K562 (cell line): ENCODE measurements around the gene ARRDC5. TPM values are rescaled to one million over a fixed set of nuclear protein-coding genes. Genes with fewer than 3 reads are reported as not detected.

Source experiments
- AFF1 ChIP-seq, 2 experiments: fragments of 450-650 bp; IDR thresholded peaks; 2 replicates each; pipeline ENCODE4 v1.6.1; 2018; ENCODE audit warnings: mild to moderate bottlenecking in 2 of 2, low read depth in 1 of 2; ENCODE audit not compliant: partially characterized antibody in 2 of 2
- ARID1B ChIP-seq: fragments of 450-650 bp; IDR thresholded peaks from 2 replicates; pipeline ENCODE4 v1.6.1; 2016; ENCODE audit warnings: antibody characterized with exemption, mild to moderate bottlenecking, inconsistent platforms
- CBX5 ChIP-seq: IDR thresholded peaks from 2 replicates; pipeline ENCODE4 v1.6.1; 2014; ENCODE audit warnings: low read depth, borderline replicate concordance
- HDAC2 ChIP-seq: fragments of 450-650 bp; IDR thresholded peaks from 2 replicates; pipeline ENCODE4 v1.6.1; 2016; ENCODE audit warnings: mild to moderate bottlenecking
- ID3 ChIP-seq, 2 experiments: fragments of 250-450 bp in 1 of 2; fragments of 450-650 bp in 1 of 2; sonication (Bioruptor Pico) in 1 of 2; IDR thresholded peaks; 2 replicates each; pipeline versions ENCODE4 v1.6.1 to v1.8.0; 2016 to 2021; ENCODE audit warnings: mild to moderate bottlenecking in 2 of 2, moderate library complexity in 2 of 2, missing compliant biosample characterization in 1 of 2, missing genetic modification characterization in 1 of 2
- KDM1A ChIP-seq, 2 experiments: fragments of 450-650 bp; IDR thresholded peaks; 2 replicates each; pipeline ENCODE4 v1.6.1; 2016; ENCODE audit warnings: mild to moderate bottlenecking in 2 of 2
- MECOM ChIP-seq: fragments of 250-450 bp; sonication (Bioruptor Pico); IDR thresholded peaks from 2 replicates; pipeline ENCODE4 v1.8.0; 2022; ENCODE audit warnings: inconsistent platforms
- NCOA6 ChIP-seq: fragments of 450-650 bp; IDR thresholded peaks from 2 replicates; pipeline ENCODE4 v1.6.1; 2017; ENCODE audit warnings: mild to moderate bottlenecking
- NFE2 ChIP-seq: IDR thresholded peaks from 2 replicates; pipeline ENCODE4 v1.6.1; 2014; ENCODE audit warnings: antibody characterized with exemption, low read depth
- RREB1 ChIP-seq: fragments of 250-450 bp; sonication (Bioruptor Pico); IDR thresholded peaks from 2 replicates; pipeline ENCODE4 v1.4.0; 2020
- TCF3 ChIP-seq: sonication (generic); formaldehyde crosslinking; IDR thresholded peaks from 2 replicates; pipeline ENCODE4 v1.4.0; 2020; ENCODE audit warnings: mild to moderate bottlenecking, missing genetic modification reagents
- TRIM24 ChIP-seq, 2 experiments: fragments of 450-650 bp; IDR thresholded peaks; 2 replicates each; pipeline ENCODE4 v1.6.1; 2016
- ZFP91 ChIP-seq: sonication (generic); formaldehyde crosslinking; IDR thresholded peaks from 2 replicates; pipeline ENCODE4 v1.8.0; 2022; ENCODE audit warnings: mild to moderate bottlenecking, missing genetic modification reagents
- ZKSCAN1 ChIP-seq: fragments of 150-350 bp; IDR thresholded peaks from 2 replicates; pipeline ENCODE4 v1.6.1; 2016; ENCODE audit warnings: low read depth, low read length
- ZNF584 ChIP-seq: fragments of 200-800 bp; sonication (Bioruptor generic); IDR thresholded peaks from 2 replicates; pipeline ENCODE4 v1.6.1; 2016; ENCODE audit warnings: low read depth, mild to moderate bottlenecking, missing genetic modification characterization, missing compliant biosample characterization
- ZNF77 ChIP-seq: fragments of 250-450 bp; sonication (Bioruptor Pico); IDR thresholded peaks from 2 replicates; pipeline ENCODE4 v1.5.0; 2020
- polyA plus RNA-seq, 8 experiments: library from polyadenylated mRNA; depleted of rRNA in 4 of 8; stranded (reverse) in 5 of 8; unstranded in 3 of 8; fragments of >200 nt; fragmentation: Nextera tagmentation in 2 of 8; fragmentation: Illumina TruSeq in 1 of 8; extraction: Ambion mirVana in 2 of 8; extraction: Trizol in 1 of 8; gene quantifications; 2 replicates each; pipeline versions ENCODE4 v1.2.1 to v1.2.3, GENCODE V29; 2011 to 2014; ENCODE audit warnings: inconsistent platforms in 1 of 8, missing spikeins in 1 of 8
- total RNA-seq, 7 experiments: library from RNA; depleted of rRNA in 6 of 7; stranded (reverse); fragments of >200 nt in 6 of 7; fragmentation: Illumina TruSeq in 2 of 7; extraction: Trizol in 2 of 7; gene quantifications; 2 replicates each; pipeline versions ENCODE4 v1.2.1 to v1.2.3, GENCODE V29; 2011 to 2021; ENCODE audit warnings: low replicate concordance in 1 of 7

Gene ARRDC5
- total and polyA plus RNA-seq, 9 of the 15 experiments (the other 6 are each of a cell fraction or from before 2014, with no cell fraction given): not detected

GRCh38 chr19:4870025-4870700, 32.5 kb downstream of the ARRDC5 start (continued):
- no peak for TF ChIP-seq RREB1 (CRISPR knock-in tag)
- peak; percentile 71; the same call in 1 of the 2 replicates for TF ChIP-seq MECOM (CRISPR knock-in tag)
- peak; percentile 49; the same call in 1 of the 2 replicates for TF ChIP-seq NFE2
- TF ChIP-seq ZNF584 (CRISPR knock-in tag): 0 out of 2 replicates have a peak, but pooled peaks have one; percentile 78
- TF ChIP-seq AFF1 (IDR thresholded peaks at IDR 0.05; ENCODE audit: low read depth in 1 of 2, partially characterized antibody in 2 of 2): peak in 1 of 2 experiments; percentile 86
- TF ChIP-seq ZKSCAN1: peak; percentile 73; the same call in 1 of the 2 replicates
- TF ChIP-seq KDM1A (IDR thresholded peaks at IDR 0.05): peak; percentile 98 to 99
- TF ChIP-seq TCF3 (CRISPR knock-in tag): peak; percentile 37; the same call in 1 of the 2 replicates
- TF ChIP-seq ID3 (CRISPR knock-in tag; IDR thresholded peaks at IDR 0.05): no peak
- peak; percentile 38; the same call in 1 of the 2 replicates for TF ChIP-seq ID3 (tag; IDR thresholded peaks at IDR 0.05)
- no peak for TF ChIP-seq NCOA6
- peak; percentile 38; the same call in 1 of the 2 replicates for TF ChIP-seq CBX5
- peak; percentile 91 for TF ChIP-seq ARID1B
- 0 out of 2 replicates have a peak, but pooled peaks have one; percentile 41 for TF ChIP-seq ZFP91
- peak; percentile 99 for TF ChIP-seq HDAC2
- no peak for TF ChIP-seq ZNF77 (CRISPR knock-in tag)
- peak; percentile 67 to 85 for TF ChIP-seq TRIM24 (IDR thresholded peaks at IDR 0.05)
